ENCODE measurements around the gene CBFA2T2. TPM values are rescaled to one million over a fixed set of nuclear protein-coding genes. Genes with fewer than 3 reads are reported as not detected.

The CBFA2T2 gene
- total RNA-seq, 2 experiments from 2014 or later, result 17.9 to 18.6 TPM

DNA sequence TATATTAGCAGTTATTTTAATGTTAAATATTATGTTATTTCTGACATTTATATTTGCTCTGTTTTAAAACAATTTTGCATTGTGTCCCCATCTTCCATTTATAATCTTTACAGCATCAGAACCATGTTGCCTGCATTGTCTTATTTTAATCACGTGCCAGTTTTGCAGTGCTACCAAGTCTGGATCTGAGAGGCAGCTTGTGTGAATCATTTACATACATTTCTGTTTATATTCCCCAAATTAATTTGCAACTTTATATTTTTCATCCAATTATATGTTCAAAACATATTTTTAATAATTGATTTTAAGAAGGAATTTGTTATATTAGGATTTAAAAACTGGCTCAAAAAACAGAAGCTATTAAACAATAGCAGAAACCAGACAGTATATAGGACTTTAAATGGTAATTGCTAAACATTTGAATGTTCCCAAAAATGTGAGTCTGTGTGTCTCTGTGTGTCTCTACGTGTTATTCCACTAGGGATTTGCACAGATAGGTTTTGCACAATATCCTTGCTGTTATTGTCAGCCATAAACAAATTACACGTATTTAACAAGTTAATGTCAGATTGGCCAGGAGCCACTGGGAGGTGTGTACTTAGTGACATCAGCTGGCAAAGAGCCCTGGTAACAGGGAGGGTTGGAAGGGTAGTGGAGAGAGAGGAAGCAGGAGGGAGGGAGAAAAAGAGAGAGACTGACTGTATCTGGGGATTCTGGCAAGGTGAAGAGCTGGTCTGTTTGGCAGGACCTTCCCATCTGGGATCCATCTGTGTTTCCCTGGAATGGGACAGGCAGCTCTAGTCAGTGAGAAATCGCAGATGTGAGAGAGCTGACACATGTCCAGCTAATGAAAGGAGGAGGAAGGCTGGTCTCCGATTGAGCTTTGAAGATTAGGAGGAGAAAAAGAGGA is 72.1 kb downstream of the CBFA2T2 start:
- peaks cover 16% of the 10 kb centered on the region for H3K4me1 Mint-ChIP-seq (ENCODE audit: low read depth)
- Histone ChIP-seq H3K36me3 (ENCODE audit: insufficient read depth, low read length) (no peaks in the 10 kb centered on the region), H3K27ac (ENCODE audit: low read depth in 1 of 2, low read length in 2 of 2) (no peak overlapping the region), H3K4me3 (ENCODE audit: low read length) (no peak overlapping the region), H3K9me3 (ENCODE audit: control insufficient read depth in 1 of 2, insufficient read depth in 1 of 2, low read length in 2 of 2) (no peaks in the 10 kb centered on the region), H3K4me1 (ENCODE audit: insufficient read depth, low read length) (no peaks in the 10 kb centered on the region), H3K27me3 (ENCODE audit: control insufficient read depth in 1 of 2, insufficient read depth in 2 of 2, low read length in 2 of 2) (no peaks in the 10 kb centered on the region)
- DNase-seq (no peak), ATAC-seq (ENCODE audit: poor library complexity) (no peak)
- CTCF ChIA-PET, result interaction anchor here (2.2 kb wide), 1 partner anchor 106 kb away, joined by 5 read pairs; no protein-coding TSS in a partner anchor
- POLR2A ChIA-PET, result interaction anchor here (0.8 to 1.2 kb wide), 2 partner anchors 35 to 72 kb away, joined by 3 read pairs; partner anchors contain the start of gene CBFA2T2
- H3K27ac Mint-ChIP-seq, result no peak overlapping the region
- H3K4me3 Mint-ChIP-seq, result no peak overlapping the region
- peaks cover 27% of the 10 kb centered on the region for H3K36me3 Mint-ChIP-seq (ENCODE audit: low read depth)
- H3K9me3 Mint-ChIP-seq, result no peaks in the 10 kb centered on the region
- H3K27me3 Mint-ChIP-seq, result no peaks in the 10 kb centered on the region
- TF ChIP-seq, protein P1, sequence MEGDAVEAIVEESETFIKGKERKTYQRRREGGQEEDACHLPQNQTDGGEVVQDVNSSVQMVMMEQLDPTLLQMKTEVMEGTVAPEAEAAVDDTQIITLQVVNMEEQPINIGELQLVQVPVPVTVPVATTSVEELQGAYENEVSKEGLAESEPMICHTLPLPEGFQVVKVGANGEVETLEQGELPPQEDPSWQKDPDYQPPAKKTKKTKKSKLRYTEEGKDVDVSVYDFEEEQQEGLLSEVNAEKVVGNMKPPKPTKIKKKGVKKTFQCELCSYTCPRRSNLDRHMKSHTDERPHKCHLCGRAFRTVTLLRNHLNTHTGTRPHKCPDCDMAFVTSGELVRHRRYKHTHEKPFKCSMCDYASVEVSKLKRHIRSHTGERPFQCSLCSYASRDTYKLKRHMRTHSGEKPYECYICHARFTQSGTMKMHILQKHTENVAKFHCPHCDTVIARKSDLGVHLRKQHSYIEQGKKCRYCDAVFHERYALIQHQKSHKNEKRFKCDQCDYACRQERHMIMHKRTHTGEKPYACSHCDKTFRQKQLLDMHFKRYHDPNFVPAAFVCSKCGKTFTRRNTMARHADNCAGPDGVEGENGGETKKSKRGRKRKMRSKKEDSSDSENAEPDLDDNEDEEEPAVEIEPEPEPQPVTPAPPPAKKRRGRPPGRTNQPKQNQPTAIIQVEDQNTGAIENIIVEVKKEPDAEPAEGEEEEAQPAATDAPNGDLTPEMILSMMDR (IDR thresholded peaks at IDR 0.05), result no peak
- intact Hi-C loops (cut with DNase I, micrococcal nuclease), result no loop called here

DNA sequence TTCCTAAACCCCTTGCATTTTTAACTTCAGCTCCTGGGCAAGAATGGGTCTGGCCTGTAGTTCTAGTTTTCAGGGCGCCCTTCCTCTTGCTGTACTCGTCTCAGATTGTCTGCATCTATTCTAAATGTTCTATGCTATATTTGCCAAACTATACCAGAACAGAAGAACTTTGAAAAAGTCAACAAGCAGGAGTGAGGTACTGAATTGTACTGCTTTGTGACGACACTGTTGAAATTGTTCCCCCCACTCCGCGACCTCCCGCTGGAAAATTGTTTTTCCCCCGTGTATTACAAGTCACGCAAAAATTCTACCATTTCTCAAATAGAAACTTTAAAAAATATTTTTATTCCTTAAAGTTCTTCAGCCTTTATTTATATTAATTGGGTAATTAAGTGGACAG is 73.9 kb downstream of the CBFA2T2 start:
- Mint-ChIP-seq H3K9me3 (no peaks in the 10 kb centered on the region), H3K4me1 (ENCODE audit: low read depth) (peaks cover 27% of the 10 kb centered on the region), H3K4me3 (no peak overlapping the region), H3K27me3 (no peaks in the 10 kb centered on the region), H3K36me3 (ENCODE audit: low read depth) (peaks cover 14% of the 10 kb centered on the region), H3K27ac (no peak overlapping the region)
- Histone ChIP-seq H3K27me3 (ENCODE audit: control insufficient read depth in 1 of 2, insufficient read depth in 2 of 2, low read length in 2 of 2) (no peaks in the 10 kb centered on the region), H3K27ac (ENCODE audit: low read depth in 1 of 2, low read length in 2 of 2) (no peak overlapping the region), H3K9me3 (ENCODE audit: control insufficient read depth in 1 of 2, insufficient read depth in 1 of 2, low read length in 2 of 2) (no peaks in the 10 kb centered on the region), H3K4me1 (ENCODE audit: insufficient read depth, low read length) (peaks cover 4% of the 10 kb centered on the region), H3K36me3 (ENCODE audit: insufficient read depth, low read length) (no peaks in the 10 kb centered on the region), H3K4me3 (ENCODE audit: low read length) (no peak overlapping the region)
- ATAC-seq (ENCODE audit: poor library complexity) (no peak), DNase-seq (no peak)
- intact Hi-C loops (cut with DNase I, micrococcal nuclease), result no loop called here
- POLR2A ChIA-PET, result no interaction called here
- CTCF ChIA-PET, result no interaction called here
- TF ChIP-seq, protein P1 (IDR thresholded peaks at IDR 0.05), result no peak

DNA sequence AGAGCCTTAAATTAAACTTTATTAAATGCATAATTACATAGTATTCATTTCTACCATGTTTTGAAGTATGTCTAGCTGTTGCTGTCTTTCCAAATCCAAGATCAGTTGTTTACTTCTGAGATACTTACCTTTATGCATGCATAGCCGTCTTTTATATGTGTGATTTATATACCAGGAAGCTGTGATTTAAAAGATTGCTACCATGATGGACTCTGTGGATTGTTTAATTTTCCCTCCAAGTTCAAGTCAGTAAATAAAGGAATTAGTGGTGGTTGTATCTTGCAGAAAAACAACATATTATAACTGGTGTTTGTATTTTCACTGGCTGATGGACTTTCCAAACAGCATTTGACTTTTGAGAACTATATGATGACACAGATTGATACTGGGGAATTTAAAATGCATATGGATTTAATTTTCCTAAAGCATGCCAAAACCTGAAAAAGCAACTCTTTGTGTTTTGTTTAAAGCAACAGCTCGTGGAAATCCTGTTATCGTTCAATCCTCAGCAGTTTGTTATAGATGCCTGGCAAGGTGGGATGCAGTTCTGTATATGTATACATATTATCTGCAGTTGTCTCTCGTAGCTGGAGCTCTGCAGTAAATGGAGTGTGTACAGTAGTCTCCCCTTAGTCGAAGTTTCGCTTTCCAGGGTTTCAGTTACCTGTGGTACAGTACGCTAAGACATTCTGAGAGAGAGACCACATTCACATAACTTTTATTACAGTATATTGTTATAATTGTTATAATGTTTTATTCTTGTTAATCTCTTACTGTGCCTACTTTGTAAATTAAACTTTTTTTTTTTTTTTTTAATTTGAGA is 77.1 kb downstream of the CBFA2T2 start:
- H3K4me3 ChIP-seq (ENCODE audit: low read length), result no peak overlapping the region
- TF ChIP-seq, protein P1 (IDR thresholded peaks at IDR 0.05), result no peak
- no peak for ATAC-seq (ENCODE audit: poor library complexity)
- no peaks in the 10 kb centered on the region for H3K9me3 ChIP-seq (ENCODE audit: control insufficient read depth in 1 of 2, insufficient read depth in 1 of 2, low read length in 2 of 2)
- Mint-ChIP-seq H3K4me3 (no peak overlapping the region), H3K27me3 (no peaks in the 10 kb centered on the region), H3K9me3 (no peaks in the 10 kb centered on the region), H3K36me3 (ENCODE audit: low read depth) (peaks cover 5% of the 10 kb centered on the region), H3K27ac (no peak overlapping the region), H3K4me1 (ENCODE audit: low read depth) (peaks cover 52% of the 10 kb centered on the region)
- H3K36me3 ChIP-seq (ENCODE audit: insufficient read depth, low read length), result no peaks in the 10 kb centered on the region
- CTCF ChIA-PET, result interaction anchor here (1.5 kb wide), 1 partner anchor 11 kb away, joined by 4 read pairs; no protein-coding TSS in a partner anchor
- intact Hi-C loops (cut with DNase I, micrococcal nuclease), result no loop called here
- H3K27ac ChIP-seq (ENCODE audit: low read depth in 1 of 2, low read length in 2 of 2), result no peak overlapping the region
- POLR2A ChIA-PET, result no interaction called here
- no peaks in the 10 kb centered on the region for H3K27me3 ChIP-seq (ENCODE audit: control insufficient read depth in 1 of 2, insufficient read depth in 2 of 2, low read length in 2 of 2)
- no peak for DNase-seq
- peaks cover 4% of the 10 kb centered on the region for H3K4me1 ChIP-seq (ENCODE audit: insufficient read depth, low read length)

All from CD4-positive, alpha-beta T cell (primary cell).